HepG2 (cell line): ENCODE data around the gene UBE4A. TPM values are rescaled to one million over a fixed set of nuclear protein-coding genes. Genes with fewer than 3 reads are reported as not detected.
A peak's percentile ranks its signal among the peaks of the same experiment; 100 is the strongest.

ENCODE experiments used
- ATAC-seq: fragments of 200-7000 bp; cut with Tn5 transposase; 3 replicates; pipeline ENCODE4 v1.9.1; 2020; ENCODE audit warnings: mild to moderate bottlenecking, moderate library complexity
- BruUV-seq: library from RNA; stranded (reverse); fragments of 400-500 nt; replicated peaks from 2 replicates; lab custom pipeline; 2021; lab: Mats Ljungman, UMichigan
- CTCF ChIA-PET: fragments of 300-600 bp; formaldehyde crosslinking; extraction: SDS; loops from one replicate; lab custom pipeline; 2021; ENCODE audit warnings: low total read pairs, inconsistent platforms, low intra/inter-chr PET ratio; lab: Yijun Ruan, JAX
- POLR2A ChIA-PET: fragments of 350-600 bp; sonication (Branson Sonifier 250); formaldehyde crosslinking; loops from one replicate; lab custom pipeline; 2020; ENCODE audit warnings: antibody characterized with exemption, inconsistent platforms; lab: Yijun Ruan, JAX
- DNase-seq: peaks from one replicate; pipeline ENCODE4 v3.0.0-alpha.2; 2015; ENCODE audit warnings: low spot score
- FAIRE-seq: peaks from 3 replicates; lab custom pipeline; 2011; peaks lifted over from hg19 to GRCh38; lab: Jason Lieb, UNC
- H2AFZ ChIP-seq: one replicate; pipeline ENCODE4 v1.6.1; 2011; ENCODE audit warnings: low read length, inconsistent platforms
- H3K27ac ChIP-seq: fragments of 300-600 bp; 3 replicates; pipeline ENCODE4 v1.8.0; 2011; ENCODE audit warnings: mixed run types, mild to moderate bottlenecking, mixed read lengths, low read length, inconsistent platforms; ENCODE audit not compliant: insufficient read depth; ENCODE audit errors: extremely low read length
- H3K27me3 ChIP-seq, 2 experiments: fragments of 200-600 bp in 1 of 2; 2 replicates in 1 of 2; 3 replicates in 1 of 2; pipeline versions ENCODE4 v1.6.0 to v1.8.0; 2011; ENCODE audit warnings: low read length in 2 of 2, mild to moderate bottlenecking in 2 of 2, moderate library complexity in 2 of 2, inconsistent platforms in 1 of 2; ENCODE audit not compliant: insufficient read depth in 2 of 2, control insufficient read depth in 1 of 2
- H3K36me3 ChIP-seq, 2 experiments: fragments of 200-600 bp in 1 of 2; replicated peaks in 1 of 2; 2 replicates in 1 of 2; 3 replicates in 1 of 2; pipeline versions ENCODE4 v1.5.1 to v1.8.0; 2011; ENCODE audit warnings: low read length in 2 of 2, inconsistent platforms in 1 of 2; ENCODE audit not compliant: insufficient read depth in 2 of 2, control insufficient read depth in 1 of 2
- H3K4me1 ChIP-seq: 2 replicates; pipeline ENCODE4 v1.5.1; 2012; ENCODE audit warnings: low read length, inconsistent platforms; ENCODE audit not compliant: insufficient read depth
- H3K4me2 ChIP-seq: 2 replicates; pipeline ENCODE4 v1.6.0; 2011; ENCODE audit warnings: low read depth, low read length, inconsistent platforms
- H3K4me3 ChIP-seq, 3 experiments: fragments of 200-600 bp in 1 of 3; sonication (generic), shearing (Covaris generic) in 1 of 3; replicated peaks in 1 of 3; 2 replicates each; pipeline ENCODE4 v1.5.1; 2011 to 2016; ENCODE audit warnings: low read length in 3 of 3, inconsistent platforms in 2 of 3, low read depth in 2 of 3, mild to moderate bottlenecking in 2 of 3, control low read depth in 1 of 3, mixed read lengths in 1 of 3; ENCODE audit not compliant: insufficient read depth in 1 of 3
- H3K79me2 ChIP-seq: one replicate; pipeline ENCODE4 v1.6.1; 2011; ENCODE audit warnings: low read length, inconsistent platforms; ENCODE audit not compliant: insufficient read depth
- H3K9ac ChIP-seq: 2 replicates; pipeline ENCODE4 v1.6.0; 2011; ENCODE audit warnings: mild to moderate bottlenecking, low read depth, low read length, inconsistent platforms; ENCODE audit not compliant: insufficient read depth
- H3K9me3 ChIP-seq: 2 replicates; pipeline ENCODE4 v1.5.1; 2012; ENCODE audit warnings: mild to moderate bottlenecking, low read length
- H4K20me1 ChIP-seq: 2 replicates; pipeline ENCODE4 v1.6.0; 2011; ENCODE audit warnings: inconsistent platforms, mild to moderate bottlenecking, low read length, moderate library complexity; ENCODE audit not compliant: insufficient read depth
- ARNT2 ChIP-seq: sonication (generic); formaldehyde crosslinking; IDR thresholded peaks from 2 replicates; pipeline ENCODE4 v1.8.0; 2022; ENCODE audit warnings: mild to moderate bottlenecking, low read depth, missing genetic modification reagents, moderate library complexity
- CSRNP1 ChIP-seq: sonication (generic); formaldehyde crosslinking; IDR thresholded peaks from 2 replicates; pipeline ENCODE4 v1.8.1; 2023; ENCODE audit warnings: mild to moderate bottlenecking, missing genetic modification reagents
- MIXL1 ChIP-seq: IDR thresholded peaks from 2 replicates; pipeline ENCODE4 v1.6.1; 2016
- SIN3A ChIP-seq: IDR thresholded peaks from 2 replicates; pipeline ENCODE4 v1.6.1; 2011; ENCODE audit warnings: low read depth, mild to moderate bottlenecking, control low read depth, low read length, borderline replicate concordance
- TCF7L2 ChIP-seq: IDR thresholded peaks from 2 replicates; pipeline ENCODE4 v1.6.1; 2011; ENCODE audit warnings: mild to moderate bottlenecking, low read depth, low read length, moderate library complexity
- USF2 ChIP-seq, 2 experiments: sonication (generic) in 1 of 2; formaldehyde crosslinking in 1 of 2; IDR thresholded peaks; 2 replicates each; pipeline versions ENCODE4 v1.5.1 to v1.6.1; 2011 to 2020; ENCODE audit warnings: borderline replicate concordance in 1 of 2, low read depth in 1 of 2, low read length in 1 of 2, mild to moderate bottlenecking in 1 of 2, missing genetic modification reagents in 1 of 2, moderate library complexity in 1 of 2
- ZBTB34 ChIP-seq: sonication (generic); formaldehyde crosslinking; IDR thresholded peaks from 2 replicates; pipeline ENCODE4 v1.8.0; 2022; ENCODE audit warnings: mild to moderate bottlenecking, missing genetic modification reagents
- ZNF280B ChIP-seq: sonication (generic); formaldehyde crosslinking; IDR thresholded peaks from 2 replicates; pipeline ENCODE4 v1.5.0; 2020; ENCODE audit warnings: missing genetic modification reagents, mild to moderate bottlenecking, borderline replicate concordance
- ZNF30 ChIP-seq: sonication (generic); formaldehyde crosslinking; IDR thresholded peaks from 2 replicates; pipeline ENCODE4 v1.5.0; 2020; ENCODE audit warnings: mild to moderate bottlenecking, missing genetic modification reagents
- ZNF446 ChIP-seq: sonication (generic); formaldehyde crosslinking; IDR thresholded peaks from 2 replicates; pipeline ENCODE4 v1.5.0; 2020; ENCODE audit warnings: mild to moderate bottlenecking, missing genetic modification reagents
- ZNF567 ChIP-seq: sonication (generic); formaldehyde crosslinking; IDR thresholded peaks from 2 replicates; pipeline ENCODE4 v1.8.1; 2023; ENCODE audit warnings: mild to moderate bottlenecking, missing genetic modification reagents, borderline replicate concordance
- ZNF788 ChIP-seq: sonication (generic); formaldehyde crosslinking; IDR thresholded peaks from 2 replicates; pipeline ENCODE4 v1.5.0; 2020; ENCODE audit warnings: mild to moderate bottlenecking, missing genetic modification reagents, borderline replicate concordance
- ZSCAN25 ChIP-seq: sonication (generic); formaldehyde crosslinking; IDR thresholded peaks from 2 replicates; pipeline ENCODE4 v1.8.0; 2022; ENCODE audit warnings: mild to moderate bottlenecking, missing genetic modification reagents
- WGBS: methylation state at CpG from one replicate; pipeline ENCODE4 v1.1.6; 2017; ENCODE audit warnings: low lambda C conversion rate; 5-methylcytosine and 5-hydroxymethylcytosine counted together
- in situ Hi-C: cut with HindIII; loops from 2 replicates; pipeline ENCODE4 v1.10.0; 2017; ENCODE audit warnings: low pct_unique_long_range_greater_than_20kb; ENCODE audit not compliant: extremely low pct_ligation_motif_present
- intact Hi-C: fragments of 100-400 bp; cut with micrococcal nuclease; formaldehyde crosslinking; loops from one replicate; pipeline ENCODE4 v1.10.0; 2022; ENCODE audit not compliant: unreplicated experiment
- polyA plus RNA-seq, 8 experiments: library from polyadenylated mRNA; depleted of rRNA in 3 of 8; stranded (reverse) in 7 of 8; unstranded in 1 of 8; fragments of >200 nt; fragmentation: Illumina TruSeq in 4 of 8; extraction: Trizol in 4 of 8; gene quantifications; 2 replicates each; pipeline versions ENCODE4 v1.2.1 to v1.2.3, GENCODE V29; 2011 to 2016; ENCODE audit warnings: low read depth in 4 of 8, missing spikeins in 1 of 8, mixed read lengths in 1 of 8; ENCODE audit not compliant: insufficient read depth in 1 of 8
- total RNA-seq, 5 experiments: library from RNA; depleted of rRNA; stranded (reverse); fragments of >200 nt; fragmentation: Illumina TruSeq; extraction: Trizol; gene quantifications; 2 replicates each; pipeline ENCODE4 v1.2.3, GENCODE V29; 2016; ENCODE audit warnings: low read depth in 1 of 5

Gene UBE4A
- total and polyA plus RNA-seq, 2 of the 13 experiments (the other 11 are each of a cell fraction or from before 2014, with no cell fraction given): 15.1 to 32.7 TPM

DNA sequence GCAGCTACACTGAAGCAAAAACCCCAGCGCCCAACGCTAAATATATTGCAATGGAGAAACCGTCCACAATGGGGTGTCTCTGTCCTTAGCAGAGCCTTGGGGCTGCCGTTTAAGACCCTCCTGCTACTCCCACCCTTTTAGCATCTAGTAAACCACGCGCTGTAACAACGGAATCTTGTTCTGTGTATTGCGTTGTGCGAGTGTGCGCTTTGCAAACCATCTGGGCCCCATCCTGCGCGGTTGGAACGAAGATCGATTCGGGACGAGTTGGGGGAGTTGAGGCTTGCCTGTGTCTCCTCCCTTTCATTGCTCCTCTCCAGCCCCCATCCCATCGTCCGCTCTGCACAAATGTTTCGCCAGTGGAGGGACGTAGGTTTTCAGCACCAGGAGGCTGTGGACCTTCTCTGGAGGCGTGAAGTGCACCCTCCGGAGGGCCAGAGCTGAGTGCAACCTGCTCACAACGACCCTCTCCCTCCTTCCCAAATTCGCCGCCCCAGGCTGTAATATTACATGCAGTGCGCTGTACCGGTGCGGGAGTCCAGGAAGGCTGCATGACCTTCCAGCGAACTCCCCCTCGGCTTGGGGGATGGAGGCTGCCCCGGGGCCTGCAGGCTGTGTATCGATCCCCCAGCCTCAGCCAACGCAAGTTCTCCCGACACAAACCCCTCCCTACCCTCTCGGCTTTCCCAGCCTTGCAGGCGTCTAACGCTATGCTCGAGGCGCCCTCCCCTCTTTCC, 75.3 kb downstream of the UBE4A start (continued):
- TF ChIP-seq USF2 (IDR thresholded peaks at IDR 0.05; ENCODE audit: low read depth, low read length) (no peak), USF2 (CRISPR knock-in tag; IDR thresholded peaks at IDR 0.05; ENCODE audit: borderline replicate concordance) (peak; percentile 36; the same call in 1 of the 2 replicates), TCF7L2 (no peak), ZSCAN25 (peak; percentile 43; the same call in 1 of the 2 replicates), ZNF280B (0 out of 2 replicates have a peak, but pooled peaks have one; percentile 25)

DNA sequence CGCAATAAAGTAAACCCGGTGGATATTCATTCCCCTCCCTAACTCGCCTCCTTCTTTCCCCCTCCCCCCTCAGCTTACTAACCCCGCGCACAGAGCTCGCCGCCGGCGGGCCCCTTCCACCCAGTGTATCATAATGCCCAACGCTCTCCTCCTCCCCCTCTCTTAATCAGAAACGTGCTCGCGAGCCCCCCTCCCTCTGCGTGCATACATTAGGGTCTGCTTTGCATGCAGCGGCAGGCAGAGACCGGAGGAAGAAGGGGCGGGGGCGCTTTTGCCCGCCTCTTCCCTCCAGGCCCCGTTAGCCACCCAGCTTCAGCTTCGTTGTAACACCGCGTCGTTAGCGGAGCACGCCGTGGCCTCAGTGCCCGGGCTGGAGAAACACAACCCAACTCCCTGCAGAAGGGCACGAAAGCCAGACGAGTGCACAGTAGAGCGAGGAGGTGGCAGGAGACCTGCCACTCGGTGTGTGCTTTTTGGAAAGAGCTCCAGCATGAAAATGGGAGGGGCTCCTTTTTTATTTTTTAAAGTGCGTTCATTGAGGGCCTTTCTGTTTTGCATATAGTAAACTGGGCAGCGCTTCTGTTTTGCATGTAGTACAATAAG, 76.0 kb downstream of the UBE4A start:
- ChIA-PET POLR2A (interaction anchor here (0.6 to 2.1 kb wide), 11 partner anchors 8 to 397 kb away, joined by 3 to 20 read pairs (median 3); partner anchors contain the start of gene TMEM25), CTCF (no interaction called here)
- peak overlapping the region; percentile 89 for H2AFZ ChIP-seq
- FAIRE-seq: no peak
- ATAC-seq: peak; percentile 72
- H3K4me3 ChIP-seq: peak overlapping the region; percentile 67 to 84 (median 73)
- H3K9ac ChIP-seq: peak overlapping the region; percentile 72
- H3K4me1 ChIP-seq: peaks cover 53% of the 10 kb centered on the region
- peak overlapping the region; percentile 100 for H3K4me2 ChIP-seq
- no peaks in the 10 kb centered on the region for H3K9me3 ChIP-seq
- H3K36me3 ChIP-seq: no peaks in the 10 kb centered on the region; a peak in 2 of 5 replicates
- in situ Hi-C loops: no loop called here
- peaks cover 27% of the 10 kb centered on the region for H4K20me1 ChIP-seq
- peaks cover 39% of the 10 kb centered on the region for H3K79me2 ChIP-seq
- WGBS: 0% methylated on average over 34 of the region's 34 CpGs
- peak overlapping the region; percentile 87 for H3K27ac ChIP-seq
- intact Hi-C loops: loop anchor here (2.0 kb wide), 1 partner anchor 35 kb away; the partner anchor contains the start of gene ATP5MG
- H3K27me3 ChIP-seq: no peaks in the 10 kb centered on the region
- DNase-seq: peak; percentile 75
- BruUV-seq: TSS peak; percentile 70
- TF ChIP-seq ZNF567: no peak
- TF ChIP-seq ZNF30: no peak
- 0 out of 2 replicates have a peak, but pooled peaks have one; percentile 60 for TF ChIP-seq CSRNP1 (CRISPR knock-in tag)
- 0 out of 2 replicates have a peak, but pooled peaks have one; percentile 51 for TF ChIP-seq ZNF446
- peak; percentile 25; the same call in 1 of the 2 replicates for TF ChIP-seq SIN3A
- 0 out of 2 replicates have a peak, but pooled peaks have one; percentile 4 for TF ChIP-seq ZNF788
- no peak for TF ChIP-seq ZBTB34 (CRISPR knock-in tag)
- peak; percentile 19; the same call in 1 of the 2 replicates for TF ChIP-seq ARNT2 (CRISPR knock-in tag)
- TF ChIP-seq MIXL1 (CRISPR knock-in tag): no peak
